ENCODE data around the gene ANP32D. TPM values are rescaled to one million over a fixed set of nuclear protein-coding genes. Genes with fewer than 3 reads are reported as not detected.
A peak's percentile ranks its signal among the peaks of the same experiment; 100 is the strongest.

The ANP32D gene
- total and polyA plus RNA-seq, 9 of the 15 experiments (the other 6 are each of a cell fraction or from before 2014, with no cell fraction given), result not detected

DNA sequence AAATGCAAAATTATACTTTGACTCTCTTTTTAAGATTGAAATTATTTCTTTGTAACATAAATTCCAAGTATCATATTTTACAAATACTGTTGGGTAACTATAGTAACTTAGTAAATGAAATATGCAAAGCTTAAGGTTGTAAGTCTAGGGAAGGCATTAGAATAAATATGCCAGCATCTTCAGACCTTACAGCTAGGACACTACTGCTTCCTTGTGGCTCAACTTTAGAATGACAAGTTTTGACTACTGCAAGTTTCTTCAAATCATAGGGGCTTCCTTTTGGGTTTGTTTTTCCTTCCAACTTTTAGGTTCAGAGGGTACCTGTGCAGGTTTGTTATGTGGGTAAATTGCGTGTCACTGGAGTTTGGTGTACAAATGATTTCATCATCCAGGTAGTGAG, 17.7 kb upstream of the ANP32D start:
- no TSS peak for BruUV-seq (replicated peaks)
- Histone ChIP-seq H3K27me3 (ENCODE audit: control insufficient read depth in 2 of 2, insufficient read depth in 2 of 2, low read length in 2 of 2) (0 out of 5 replicates have a peak, but pooled peaks cover 0 to 4% of the 10 kb centered on the region in 2 experiments), H3K9ac (ENCODE audit: insufficient read depth in 1 of 2, low read depth in 2 of 2, low read length in 2 of 2) (no peak overlapping the region), H2AFZ (ENCODE audit: low read depth, low read length) (no peak overlapping the region), H3K4me3 (no peak overlapping the region), H3K79me2 (ENCODE audit: control insufficient read depth, insufficient read depth, low read length) (no peaks in the 10 kb centered on the region), H3K27ac (ENCODE audit: extremely low read depth, low read depth, low read length) (no peak overlapping the region), H3K9me1 (ENCODE audit: control insufficient read depth, insufficient read depth, low read length) (no peaks in the 10 kb centered on the region), H4K20me1 (replicated peaks; ENCODE audit: control insufficient read depth, insufficient read depth, low read length) (no peaks in the 10 kb centered on the region), H3K4me2 (ENCODE audit: insufficient read depth, low read length) (no peak overlapping the region), H3K4me1 (replicated peaks in 1 of 2; ENCODE audit: control insufficient read depth in 2 of 2, insufficient read depth in 2 of 2, low read length in 2 of 2) (peaks cover 0 to 8% of the 10 kb centered on the region in 2 experiments; a peak in 2 of 5 replicates), H3K36me3 (ENCODE audit: control insufficient read depth, insufficient read depth, low read length) (no peaks in the 10 kb centered on the region), H3K9me3 (replicated peaks; ENCODE audit: control insufficient read depth, insufficient read depth, low read depth, low read length) (0 out of 2 replicates have a peak, but pooled peaks cover 2% of the 10 kb centered on the region)
- in situ Hi-C loops (cut with MboI), result no loop called here
- peak; percentile 55; the same call in 2 of the 3 replicates for ATAC-seq
- intact Hi-C loops (cut with micrococcal nuclease), result loop anchor here (1.0 to 5.0 kb wide), 3 partner anchors 117 to 257 kb away; no protein-coding TSS in a partner anchor
- peak in 2 of 4 experiments; percentile 31 to 47 for DNase-seq (ENCODE audit: extremely low read depth in 1 of 4, low spot score in 3 of 4)
- 0% methylated on average over 1 of the region's 1 CpG for WGBS (ENCODE audit: insufficient coverage, low coverage, missing lambda C conversion rate)
- POLR2A ChIA-PET, result interaction anchor here (1.0 to 1.2 kb wide), 2 partner anchors 9 to 249 kb away, joined by 3 read pairs; no protein-coding TSS in a partner anchor
- CTCF ChIA-PET (ENCODE audit: low intra/inter-chr PET ratio), result interaction anchor here (1.2 kb wide), 1 partner anchor 511 kb away, joined by 3 read pairs; no protein-coding TSS in a partner anchor
- peak; percentile 78 for FAIRE-seq
- TF ChIP-seq DDX20 (tag; IDR thresholded peaks at IDR 0.05; ENCODE audit: low read depth), result no peak
- 0 out of 4 replicates have a peak, but pooled peaks of 1 of the 2 experiments have one; percentile 9 for TF ChIP-seq RCOR1 (IDR thresholded peaks at IDR 0.05; ENCODE audit: borderline replicate concordance in 1 of 2, low read depth in 2 of 2, low read length in 2 of 2)
- TF ChIP-seq ATF3 (IDR thresholded peaks at IDR 0.05), result 0 out of 2 replicates have a peak, but pooled peaks have one; percentile 14
- TF ChIP-seq ATF3 (CRISPR knock-in tag; conservative IDR thresholded peaks at IDR 0.05), result no peak
- TF ChIP-seq CREBBP (IDR thresholded peaks at IDR 0.05; ENCODE audit: low read depth, low read length), result no peak
- peak; percentile 90 to 96 for TF ChIP-seq RAD21 (CRISPR knock-in tag; conservative IDR thresholded peaks at IDR 0.05 in 1 of 2, IDR thresholded peaks at IDR 0.05 in 1 of 2)
- peak; percentile 50 for TF ChIP-seq SMC3 (conservative IDR thresholded peaks at IDR 0.05; ENCODE audit: insufficient read depth, low read depth, low read length)
- TF ChIP-seq ARID2 (IDR thresholded peaks at IDR 0.05), result 0 out of 2 replicates have a peak, but pooled peaks have one; percentile 20
- 0 out of 2 replicates have a peak, but pooled peaks have one; percentile 16 for TF ChIP-seq GATAD2B (IDR thresholded peaks at IDR 0.05; ENCODE audit: borderline replicate concordance)
- no peak for TF ChIP-seq NCOA4 (IDR thresholded peaks at IDR 0.05; ENCODE audit: partially characterized antibody)
- TF ChIP-seq, protein P1, sequence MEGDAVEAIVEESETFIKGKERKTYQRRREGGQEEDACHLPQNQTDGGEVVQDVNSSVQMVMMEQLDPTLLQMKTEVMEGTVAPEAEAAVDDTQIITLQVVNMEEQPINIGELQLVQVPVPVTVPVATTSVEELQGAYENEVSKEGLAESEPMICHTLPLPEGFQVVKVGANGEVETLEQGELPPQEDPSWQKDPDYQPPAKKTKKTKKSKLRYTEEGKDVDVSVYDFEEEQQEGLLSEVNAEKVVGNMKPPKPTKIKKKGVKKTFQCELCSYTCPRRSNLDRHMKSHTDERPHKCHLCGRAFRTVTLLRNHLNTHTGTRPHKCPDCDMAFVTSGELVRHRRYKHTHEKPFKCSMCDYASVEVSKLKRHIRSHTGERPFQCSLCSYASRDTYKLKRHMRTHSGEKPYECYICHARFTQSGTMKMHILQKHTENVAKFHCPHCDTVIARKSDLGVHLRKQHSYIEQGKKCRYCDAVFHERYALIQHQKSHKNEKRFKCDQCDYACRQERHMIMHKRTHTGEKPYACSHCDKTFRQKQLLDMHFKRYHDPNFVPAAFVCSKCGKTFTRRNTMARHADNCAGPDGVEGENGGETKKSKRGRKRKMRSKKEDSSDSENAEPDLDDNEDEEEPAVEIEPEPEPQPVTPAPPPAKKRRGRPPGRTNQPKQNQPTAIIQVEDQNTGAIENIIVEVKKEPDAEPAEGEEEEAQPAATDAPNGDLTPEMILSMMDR (IDR thresholded peaks at IDR 0.05 in 2 of 3, conservative IDR thresholded peaks at IDR 0.05 in 1 of 3; ENCODE audit: insufficient read depth in 2 of 3, low read depth in 1 of 3, low read length in 3 of 3), result peak; percentile 48 to 77 (median 58); a peak in 5 of 6 replicates
